ENCODE results near the gene COL4A6. TPM values are rescaled to one million over a fixed set of nuclear protein-coding genes. Genes with fewer than 3 reads are reported as not detected.
"Not testable (repeated sequence)": the region's sequence is repeated elsewhere in the genome, so short reads cannot be mapped to it uniquely, and the experiment has no call there.

The COL4A6 gene
- total RNA-seq, 1 donor from 2014 or later: 1.0 TPM

DNA sequence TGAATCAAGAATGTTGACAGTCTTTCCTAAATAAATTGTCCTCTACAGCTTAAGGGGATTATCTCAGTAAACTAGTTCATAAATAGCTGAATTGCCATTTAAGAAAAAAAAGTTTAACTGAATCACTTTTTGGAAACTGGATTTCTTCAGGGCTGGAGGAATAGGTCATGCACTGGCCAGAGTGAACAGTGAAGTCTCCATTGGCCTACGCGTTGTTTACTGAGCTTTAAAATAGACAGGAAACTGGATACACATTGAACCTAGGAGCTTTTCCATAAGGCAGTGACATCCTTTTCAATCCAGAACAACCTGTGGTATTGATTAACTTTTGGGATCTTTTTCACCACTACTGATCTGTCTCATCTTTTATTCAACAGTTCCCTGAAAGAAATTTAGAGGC lies 58.0 kb downstream of the COL4A6 start:
- peak overlapping the region; percentile 10 for H3K27ac ChIP-seq (ENCODE audit: low read depth, low read length)
- peaks cover 0 to 4% (median 0%) of the 10 kb centered on the region in 3 donors for H3K4me1 ChIP-seq (ENCODE audit: control insufficient read depth in 3 of 3, insufficient read depth in 3 of 3, low read length in 3 of 3)
- H3K36me3 ChIP-seq (ENCODE audit: control insufficient read depth in 3 of 3, insufficient read depth in 3 of 3, low read length in 3 of 3): no peaks in the 10 kb centered on the region
- no peaks in the 10 kb centered on the region for H3K27me3 ChIP-seq (ENCODE audit: control insufficient read depth in 3 of 3, insufficient read depth in 3 of 3, low read length in 3 of 3)
- no peak overlapping the region for H3K4me3 ChIP-seq (ENCODE audit: low read length in 3 of 3)
- H3K9me3 ChIP-seq (ENCODE audit: control insufficient read depth in 3 of 3, low read length in 3 of 3): no peaks in the 10 kb centered on the region
- H3K9ac ChIP-seq (ENCODE audit: low read depth in 1 of 3, low read length in 3 of 3): peak overlapping the region in 1 of 3 donors; percentile 3

DNA sequence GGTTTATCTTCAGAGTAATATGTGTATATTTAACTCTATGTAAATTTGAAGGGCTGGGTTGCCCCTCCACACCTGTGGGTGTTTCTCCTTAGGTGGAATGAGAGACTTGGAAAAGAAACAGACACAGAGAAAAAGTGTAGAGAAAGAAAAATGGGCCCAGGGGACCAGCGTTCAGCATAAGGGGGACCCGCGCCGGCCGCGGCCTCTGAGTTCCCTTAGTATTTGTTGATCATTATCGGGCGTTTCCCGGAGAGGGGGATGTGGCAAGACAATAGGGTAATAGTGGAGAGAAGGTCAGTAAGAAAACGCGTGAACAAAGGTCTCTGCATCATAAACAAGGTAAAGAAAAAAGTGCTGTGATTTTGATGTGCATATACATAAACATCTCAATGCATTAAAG lies 61.4 kb downstream of the COL4A6 start:
- not testable (repeated sequence) for H3K36me3 ChIP-seq (ENCODE audit: control insufficient read depth in 3 of 3, insufficient read depth in 3 of 3, low read length in 3 of 3); H3K4me1 ChIP-seq (ENCODE audit: control insufficient read depth in 3 of 3, insufficient read depth in 3 of 3, low read length in 3 of 3); H3K27me3 ChIP-seq (ENCODE audit: control insufficient read depth in 3 of 3, insufficient read depth in 3 of 3, low read length in 3 of 3); H3K4me3 ChIP-seq (ENCODE audit: low read length in 3 of 3); H3K9me3 ChIP-seq (ENCODE audit: control insufficient read depth in 3 of 3, low read length in 3 of 3); H3K9ac ChIP-seq (ENCODE audit: low read depth in 1 of 3, low read length in 3 of 3); H3K27ac ChIP-seq (ENCODE audit: low read depth, low read length)

DNA sequence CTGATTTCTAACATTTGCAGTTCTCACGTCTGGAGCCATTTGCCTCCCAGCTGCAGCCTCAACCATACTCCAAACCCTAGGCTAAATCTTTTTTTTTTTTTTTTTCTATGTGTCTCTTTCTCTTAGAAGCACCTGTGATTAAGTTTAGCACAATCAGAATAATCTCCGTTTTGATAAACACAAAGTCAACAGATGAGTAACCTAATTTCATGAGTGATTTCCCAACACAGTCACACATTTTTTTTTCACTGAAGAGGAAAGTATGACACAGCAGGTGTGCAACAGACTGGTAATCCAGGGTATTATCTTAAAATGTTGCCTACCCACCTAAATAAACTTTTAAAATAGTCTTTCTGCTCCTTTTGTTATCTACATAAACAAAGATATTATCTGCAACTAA lies 62.6 kb downstream of the COL4A6 start:
- H3K27me3 ChIP-seq (ENCODE audit: control insufficient read depth in 3 of 3, insufficient read depth in 3 of 3, low read length in 3 of 3); H3K4me1 ChIP-seq (ENCODE audit: control insufficient read depth in 3 of 3, insufficient read depth in 3 of 3, low read length in 3 of 3); H3K36me3 ChIP-seq (ENCODE audit: control insufficient read depth in 3 of 3, insufficient read depth in 3 of 3, low read length in 3 of 3); H3K9me3 ChIP-seq (ENCODE audit: control insufficient read depth in 3 of 3, low read length in 3 of 3); H3K9ac ChIP-seq (ENCODE audit: low read depth in 1 of 3, low read length in 3 of 3); H3K27ac ChIP-seq (ENCODE audit: low read depth, low read length); H3K4me3 ChIP-seq (ENCODE audit: low read length in 3 of 3): not testable (repeated sequence)

DNA sequence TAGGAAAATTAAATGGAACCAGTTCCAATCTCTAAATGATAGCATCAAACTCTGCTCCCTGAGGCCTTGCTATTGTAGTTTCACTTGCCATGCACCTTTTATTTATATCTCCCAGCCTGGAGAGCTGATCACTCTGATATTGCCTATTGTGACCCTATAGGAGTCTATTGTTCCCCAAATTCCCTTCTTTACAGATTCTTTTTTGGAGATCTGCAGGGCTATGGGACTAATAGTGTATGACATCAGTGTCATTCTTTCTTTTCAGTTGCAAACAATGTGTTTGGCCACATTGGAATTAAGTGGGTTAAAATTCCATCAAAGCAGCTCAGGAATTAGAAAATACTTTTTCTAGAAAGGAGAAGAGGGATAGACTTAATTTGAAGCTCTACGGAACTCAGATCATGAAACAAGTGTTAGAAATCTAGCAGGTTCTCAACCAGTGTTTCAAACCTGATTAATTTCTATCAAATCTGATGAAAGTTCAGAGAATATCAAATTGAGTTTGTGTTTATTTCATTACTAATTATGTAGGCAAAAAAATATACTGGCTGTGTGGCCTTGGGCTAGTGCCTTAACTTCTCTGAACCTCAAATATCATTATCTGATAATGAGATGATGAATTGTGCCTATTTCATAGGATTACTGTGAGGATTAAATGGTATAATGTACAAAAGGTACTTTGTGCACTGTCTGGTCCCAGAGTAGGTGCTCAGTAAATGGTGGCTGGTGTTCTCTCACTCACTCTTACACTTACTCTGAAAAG lies 71.4 kb downstream of the COL4A6 start:
- Histone ChIP-seq H3K9me3 (ENCODE audit: control insufficient read depth in 3 of 3, low read length in 3 of 3) (no peaks in the 10 kb centered on the region), H3K4me1 (ENCODE audit: control insufficient read depth in 3 of 3, insufficient read depth in 3 of 3, low read length in 3 of 3) (no peaks in the 10 kb centered on the region), H3K4me3 (ENCODE audit: low read length in 3 of 3) (no peak overlapping the region), H3K27ac (ENCODE audit: low read depth, low read length) (no peak overlapping the region), H3K9ac (ENCODE audit: low read depth in 1 of 3, low read length in 3 of 3) (no peak overlapping the region), H3K27me3 (ENCODE audit: control insufficient read depth in 3 of 3, insufficient read depth in 3 of 3, low read length in 3 of 3) (no peaks in the 10 kb centered on the region), H3K36me3 (ENCODE audit: control insufficient read depth in 3 of 3, insufficient read depth in 3 of 3, low read length in 3 of 3) (no peaks in the 10 kb centered on the region)

DNA sequence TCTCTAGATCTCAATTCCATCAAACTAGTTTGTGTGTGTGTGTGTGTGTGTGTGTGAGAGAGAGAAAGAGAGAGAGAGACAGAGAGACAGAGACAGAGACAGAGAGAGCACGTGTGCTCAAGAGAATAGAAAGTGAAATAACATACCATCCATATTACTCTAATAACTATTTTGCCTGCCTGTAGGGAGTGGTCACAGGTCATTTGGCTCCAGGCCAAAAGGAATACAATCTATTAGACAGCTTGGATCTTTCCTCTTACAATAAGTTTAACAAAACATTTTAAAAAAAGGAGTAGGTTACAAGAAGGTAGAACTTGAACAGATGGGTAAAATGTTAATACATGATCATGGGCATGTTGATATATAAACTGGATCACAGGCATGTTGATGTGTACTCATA lies 76.2 kb downstream of the COL4A6 start:
- no peaks in the 10 kb centered on the region for H3K9me3 ChIP-seq (ENCODE audit: control insufficient read depth in 3 of 3, low read length in 3 of 3)

DNA sequence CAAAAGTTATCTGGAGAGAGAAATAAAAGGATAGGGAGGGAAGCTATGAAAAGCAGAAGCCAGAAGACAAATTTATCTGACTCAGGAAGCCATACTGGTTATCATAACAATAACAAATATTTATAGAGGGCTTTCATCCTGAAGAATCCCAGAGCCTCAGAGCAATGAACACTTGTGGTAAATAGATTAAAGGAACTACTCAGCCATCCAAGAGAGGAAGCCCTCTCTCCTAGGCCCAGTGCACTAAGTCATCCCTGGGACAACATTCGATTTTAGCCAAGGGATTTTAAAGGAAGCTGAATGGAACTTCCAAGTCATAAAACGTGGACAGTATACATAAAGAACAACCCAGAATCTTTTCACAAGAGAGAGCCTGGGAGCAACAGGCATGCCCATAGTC lies 76.9 kb downstream of the COL4A6 start:
- no peak overlapping the region for H3K27ac ChIP-seq (ENCODE audit: low read depth, low read length)
- H3K9me3 ChIP-seq (ENCODE audit: control insufficient read depth in 3 of 3, low read length in 3 of 3): no peaks in the 10 kb centered on the region
- H3K4me3 ChIP-seq (ENCODE audit: low read length in 3 of 3): no peak overlapping the region
- no peak overlapping the region for H3K9ac ChIP-seq (ENCODE audit: low read depth in 1 of 3, low read length in 3 of 3)
- no peaks in the 10 kb centered on the region for H3K4me1 ChIP-seq (ENCODE audit: control insufficient read depth in 3 of 3, insufficient read depth in 3 of 3, low read length in 3 of 3)
- H3K27me3 ChIP-seq (ENCODE audit: control insufficient read depth in 3 of 3, insufficient read depth in 3 of 3, low read length in 3 of 3): no peaks in the 10 kb centered on the region
- H3K36me3 ChIP-seq (ENCODE audit: control insufficient read depth in 3 of 3, insufficient read depth in 3 of 3, low read length in 3 of 3): no peaks in the 10 kb centered on the region

More for the DNA sequence above, 76.2 kb downstream of the COL4A6 start:
- Histone ChIP-seq H3K9ac (ENCODE audit: low read depth in 1 of 3, low read length in 3 of 3) (no peak overlapping the region), H3K4me3 (ENCODE audit: low read length in 3 of 3) (no peak overlapping the region), H3K27ac (ENCODE audit: low read depth, low read length) (no peak overlapping the region), H3K27me3 (ENCODE audit: control insufficient read depth in 3 of 3, insufficient read depth in 3 of 3, low read length in 3 of 3) (no peaks in the 10 kb centered on the region), H3K4me1 (ENCODE audit: control insufficient read depth in 3 of 3, insufficient read depth in 3 of 3, low read length in 3 of 3) (no peaks in the 10 kb centered on the region), H3K36me3 (ENCODE audit: control insufficient read depth in 3 of 3, insufficient read depth in 3 of 3, low read length in 3 of 3) (no peaks in the 10 kb centered on the region)

DNA sequence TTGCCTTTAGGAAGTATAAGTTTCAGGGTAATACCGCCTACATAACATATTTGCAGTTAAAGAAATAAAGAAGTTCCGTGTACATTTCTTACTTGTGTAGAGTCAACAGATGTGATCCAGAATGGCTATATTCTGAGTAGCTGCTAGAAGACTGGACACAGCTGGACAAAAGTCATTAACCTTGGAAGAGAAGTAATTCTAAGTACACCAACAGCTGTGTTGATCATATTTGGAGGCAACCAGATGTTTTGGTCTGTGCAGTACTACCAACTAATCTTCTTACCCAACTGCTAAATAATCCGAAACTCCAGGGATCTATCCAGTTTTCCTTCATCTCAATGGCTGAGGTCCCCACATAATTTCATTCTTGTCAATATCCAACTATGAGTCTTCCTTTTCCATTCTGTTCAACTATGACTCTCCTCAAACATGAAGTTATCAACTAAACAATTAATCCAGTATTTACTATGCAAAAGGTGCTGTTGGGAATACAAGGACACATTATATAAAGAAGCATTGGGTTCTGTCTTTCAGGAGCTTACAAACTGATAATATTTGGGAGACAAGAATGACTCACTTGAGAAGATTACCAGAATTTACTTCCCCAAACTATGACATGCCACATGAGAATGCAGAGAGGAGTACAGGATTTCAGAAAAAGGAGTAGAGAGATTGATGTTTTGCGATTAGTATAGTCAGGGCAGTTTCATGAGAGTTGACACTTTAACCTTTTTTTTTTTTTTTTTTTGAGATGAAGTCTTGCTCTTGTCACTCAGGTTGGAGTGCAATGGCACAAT lies 78.2 kb downstream of the COL4A6 start:
- H3K9ac ChIP-seq (ENCODE audit: low read depth in 1 of 3, low read length in 3 of 3): no peak overlapping the region
- H3K9me3 ChIP-seq (ENCODE audit: control insufficient read depth in 3 of 3, low read length in 3 of 3): no peaks in the 10 kb centered on the region
- H3K27me3 ChIP-seq (ENCODE audit: control insufficient read depth in 3 of 3, insufficient read depth in 3 of 3, low read length in 3 of 3): no peaks in the 10 kb centered on the region
- H3K27ac ChIP-seq (ENCODE audit: low read depth, low read length): no peak overlapping the region
- no peaks in the 10 kb centered on the region for H3K4me1 ChIP-seq (ENCODE audit: control insufficient read depth in 3 of 3, insufficient read depth in 3 of 3, low read length in 3 of 3)
- no peaks in the 10 kb centered on the region for H3K36me3 ChIP-seq (ENCODE audit: control insufficient read depth in 3 of 3, insufficient read depth in 3 of 3, low read length in 3 of 3)
- no peak overlapping the region for H3K4me3 ChIP-seq (ENCODE audit: low read length in 3 of 3)

DNA sequence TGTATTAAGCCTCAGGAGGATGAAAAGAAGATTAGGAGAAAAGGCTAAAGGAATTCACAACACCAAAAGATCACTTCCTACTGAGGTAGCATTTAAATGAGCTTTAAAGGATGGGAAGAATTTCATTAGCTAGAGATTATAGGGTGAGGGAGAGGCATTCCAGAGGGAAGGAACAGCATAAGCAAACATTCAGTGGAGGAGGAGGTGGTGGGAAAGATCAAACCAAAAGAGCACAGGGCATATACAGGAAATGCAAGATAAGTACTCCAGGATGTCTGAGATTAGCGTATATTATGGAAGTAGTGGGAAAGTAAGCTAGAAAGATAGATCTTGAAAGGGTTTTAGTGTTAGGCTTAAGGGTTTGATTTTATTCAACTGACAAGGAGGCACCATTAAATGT lies 84.8 kb downstream of the COL4A6 start:
- Histone ChIP-seq H3K4me1 (ENCODE audit: control insufficient read depth in 3 of 3, insufficient read depth in 3 of 3, low read length in 3 of 3) (no peaks in the 10 kb centered on the region), H3K9ac (ENCODE audit: low read depth in 1 of 3, low read length in 3 of 3) (no peak overlapping the region), H3K9me3 (ENCODE audit: control insufficient read depth in 3 of 3, low read length in 3 of 3) (no peaks in the 10 kb centered on the region), H3K27me3 (ENCODE audit: control insufficient read depth in 3 of 3, insufficient read depth in 3 of 3, low read length in 3 of 3) (no peaks in the 10 kb centered on the region), H3K27ac (ENCODE audit: low read depth, low read length) (no peak overlapping the region), H3K4me3 (ENCODE audit: low read length in 3 of 3) (no peak overlapping the region), H3K36me3 (ENCODE audit: control insufficient read depth in 3 of 3, insufficient read depth in 3 of 3, low read length in 3 of 3) (no peaks in the 10 kb centered on the region)

DNA sequence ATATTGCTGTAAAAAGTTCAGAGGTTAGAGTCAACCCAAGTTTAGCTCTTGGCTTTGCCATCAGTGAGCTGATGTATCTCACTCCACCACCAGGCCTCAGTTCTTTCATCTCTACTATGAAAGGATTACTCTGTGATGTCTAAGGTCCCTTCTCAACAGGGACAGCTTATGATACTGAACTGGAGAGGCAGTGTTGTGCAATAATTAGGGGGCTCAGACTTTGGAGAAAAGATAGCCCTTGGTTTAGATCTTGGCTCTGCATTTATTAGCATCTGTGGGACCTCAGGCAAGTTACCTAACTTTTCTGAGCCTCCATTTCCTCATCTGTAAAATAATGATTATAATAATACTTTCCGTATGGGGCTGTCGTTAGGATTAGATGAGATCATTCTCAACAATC lies 89.0 kb downstream of the COL4A6 start:
- H3K4me3 ChIP-seq (ENCODE audit: low read length in 3 of 3): no peak overlapping the region
- no peaks in the 10 kb centered on the region for H3K27me3 ChIP-seq (ENCODE audit: control insufficient read depth in 3 of 3, insufficient read depth in 3 of 3, low read length in 3 of 3)
- H3K27ac ChIP-seq (ENCODE audit: low read depth, low read length): no peak overlapping the region
- H3K36me3 ChIP-seq (ENCODE audit: control insufficient read depth in 3 of 3, insufficient read depth in 3 of 3, low read length in 3 of 3): no peaks in the 10 kb centered on the region
- no peak overlapping the region for H3K9ac ChIP-seq (ENCODE audit: low read depth in 1 of 3, low read length in 3 of 3)
- H3K9me3 ChIP-seq (ENCODE audit: control insufficient read depth in 3 of 3, low read length in 3 of 3): no peaks in the 10 kb centered on the region
- peaks cover 0 to 3% (median 0%) of the 10 kb centered on the region in 3 donors for H3K4me1 ChIP-seq (ENCODE audit: control insufficient read depth in 3 of 3, insufficient read depth in 3 of 3, low read length in 3 of 3)

DNA sequence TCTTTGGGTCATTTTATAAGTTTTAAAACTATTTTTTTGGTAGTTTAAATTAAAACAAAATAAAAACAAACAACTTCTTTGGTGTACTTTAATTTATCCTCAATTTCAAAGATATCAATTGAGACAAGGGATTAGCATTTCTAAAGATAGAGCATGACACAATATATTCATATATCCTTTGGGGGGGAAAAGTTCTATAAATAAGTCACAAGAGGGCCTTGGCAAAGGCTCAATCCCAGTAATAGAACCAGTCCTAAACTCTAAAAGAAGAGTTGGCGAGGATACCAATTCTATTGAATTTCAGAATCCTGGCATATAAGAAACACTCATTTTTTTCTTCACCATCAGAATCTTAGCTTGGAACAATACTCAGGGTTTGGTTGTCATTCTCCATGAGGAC lies 89.7 kb downstream of the COL4A6 start:
- Histone ChIP-seq H3K36me3 (ENCODE audit: control insufficient read depth in 3 of 3, insufficient read depth in 3 of 3, low read length in 3 of 3) (no peaks in the 10 kb centered on the region), H3K4me1 (ENCODE audit: control insufficient read depth in 3 of 3, insufficient read depth in 3 of 3, low read length in 3 of 3) (peaks cover 0 to 3% (median 0%) of the 10 kb centered on the region in 3 donors), H3K27ac (ENCODE audit: low read depth, low read length) (no peak overlapping the region), H3K4me3 (ENCODE audit: low read length in 3 of 3) (no peak overlapping the region), H3K27me3 (ENCODE audit: control insufficient read depth in 3 of 3, insufficient read depth in 3 of 3, low read length in 3 of 3) (no peaks in the 10 kb centered on the region), H3K9ac (ENCODE audit: low read depth in 1 of 3, low read length in 3 of 3) (no peak overlapping the region), H3K9me3 (ENCODE audit: control insufficient read depth in 3 of 3, low read length in 3 of 3) (no peaks in the 10 kb centered on the region)
